ENCODE results near the gene SCN9A.

GRCh38 chr2:166239548-166239947, 136.2 kb downstream of the SCN9A start:
- TF ChIP-seq EZH2 (IDR thresholded peaks at IDR 0.05; ENCODE audit: low read depth, low read length, severe bottlenecking) (no peak), BRCA1 (IDR thresholded peaks at IDR 0.05; ENCODE audit: low read depth, low read length) (no peak), CTCF (IDR thresholded peaks at IDR 0.05; ENCODE audit: control extremely low read depth in 1 of 3, insufficient read depth in 1 of 3, low read depth in 1 of 3, low read length in 3 of 3) (no peak), POLR2AphosphoS5 (IDR thresholded peaks at IDR 0.05; ENCODE audit: low read depth, low read length) (no peak), USF2 (IDR thresholded peaks at IDR 0.05; ENCODE audit: low read length) (no peak), SIX5 (IDR thresholded peaks at IDR 0.05; ENCODE audit: low read depth, low read length) (no peak), BCL11A (IDR thresholded peaks at IDR 0.05; ENCODE audit: low read depth in 2 of 2, low read length in 2 of 2) (no peak), E2F6 (IDR thresholded peaks at IDR 0.05) (no peak), JUN (IDR thresholded peaks at IDR 0.05; ENCODE audit: low read depth, low read length) (no peak)

Measured in H1 (cell line).